Posterior vena cava (tissue), 2 donors: ENCODE results near the gene NT5DC3. TPM values are rescaled to one million over a fixed set of nuclear protein-coding genes. Genes with fewer than 3 reads are reported as not detected.

ENCODE experiments used
- DNase-seq: peaks from one replicate; pipeline ENCODE4 v3.0.0-alpha.2; 2020; ENCODE audit warnings: low spot score
- intact Hi-C, 2 donors: fragments of 100-400 bp; cut with DNase I; formaldehyde crosslinking; loops; one replicate each; pipeline versions ENCODE4 v1.14.1 to v1.14.2; 2022 to 2023
- long read RNA-seq, 2 donors: library from polyadenylated mRNA; unstranded; transcript quantifications; one replicate each; pipeline ENCODE4 v2.0.0, GENCODE V29; 2020 to 2021
- total RNA-seq, 2 donors: library from RNA; stranded (reverse); fragmentation: NEBNext Ultra II Directional; extraction: Animal tissue kit (Norgen Biotek cat#: 25700); gene quantifications; one replicate each; pipeline ENCODE4 v1.2.1, GENCODE V29; 2021
- donor health status: DM: yes; HTN: yes; CAD: no.
- donor health status: DM: yes; HTN: yes; CAD: no.

Gene NT5DC3
- total RNA-seq: 10 to 100 TPM; 26.1 to 34.8 TPM
- long read RNA-seq, donor 1, full-length matches to known transcripts: 1 of 5 reads
- long read RNA-seq, donor 1, partial matches to known transcripts: 0 of 5 reads
- long read RNA-seq, donor 1, other reads (novel, unspliced or antisense): 4 of 5 reads
- long read RNA-seq, donor 2, partial matches to known transcripts: 0 of 9 reads
- long read RNA-seq, donor 2, other reads (novel, unspliced or antisense): 9 of 9 reads

- intact Hi-C loops: no loop called here
- DNase-seq: peak; percentile 94
These were observed at the start of gene NT5DC3 for GRCh38 chr12:103840876-103841689. TSS of gene NT5DC3 (minus strand) at chr12:103841234. CDS start at chr12:103841156, 78 bp downstream.

- intact Hi-C loops: loop anchor here in 1 of 2 donors (10.0 kb wide), 1 partner anchor 217 kb away; no protein-coding TSS in a partner anchor
- DNase-seq: no peak
These were observed 46.7 kb upstream of the NT5DC3 start for GRCh38 chr12:103887738-103888137.

GRCh38 chr12:103886195-103886797 is 45.3 kb upstream of the NT5DC3 start:
- intact Hi-C loops: loop anchor here in 1 of 2 donors (10.0 kb wide), 1 partner anchor 219 kb away; no protein-coding TSS in a partner anchor
- no peak for DNase-seq

DNA sequence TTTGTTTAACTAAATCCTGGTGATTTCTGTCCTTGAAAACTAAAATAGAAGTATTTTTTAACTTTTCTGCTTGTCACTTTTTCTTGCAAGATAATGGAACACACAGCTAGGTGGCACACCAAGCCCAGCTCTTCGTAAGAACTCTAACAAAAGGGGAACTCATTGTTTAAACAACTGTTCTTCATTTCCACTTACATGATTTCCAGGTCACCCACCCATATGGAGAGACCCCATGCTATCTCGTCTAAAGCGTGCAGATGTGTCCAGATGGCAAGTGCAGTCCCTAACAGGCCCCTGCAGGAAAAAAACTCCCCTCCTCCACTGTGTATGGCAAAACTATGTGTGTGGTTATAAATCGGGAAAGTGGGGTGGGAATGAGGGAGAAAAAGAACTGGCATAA is 43.3 kb upstream of the NT5DC3 start:
- intact Hi-C loops: loop anchor here in 1 of 2 donors (10.0 kb wide), 1 partner anchor 220 kb away; no protein-coding TSS in a partner anchor
- DNase-seq: no peak

GRCh38 chr12:103883908-103884307 is 42.9 kb upstream of the NT5DC3 start:
- intact Hi-C loops: loop anchor here in 1 of 2 donors (10.0 kb wide), 1 partner anchor 221 kb away; no protein-coding TSS in a partner anchor
- DNase-seq: no peak

- DNase-seq: no peak
- intact Hi-C loops: loop anchor here in 1 of 2 donors (10.0 kb wide), 1 partner anchor 222 kb away; no protein-coding TSS in a partner anchor
These were observed 42.0 kb upstream of the NT5DC3 start for GRCh38 chr12:103882861-103883596.

DNA sequence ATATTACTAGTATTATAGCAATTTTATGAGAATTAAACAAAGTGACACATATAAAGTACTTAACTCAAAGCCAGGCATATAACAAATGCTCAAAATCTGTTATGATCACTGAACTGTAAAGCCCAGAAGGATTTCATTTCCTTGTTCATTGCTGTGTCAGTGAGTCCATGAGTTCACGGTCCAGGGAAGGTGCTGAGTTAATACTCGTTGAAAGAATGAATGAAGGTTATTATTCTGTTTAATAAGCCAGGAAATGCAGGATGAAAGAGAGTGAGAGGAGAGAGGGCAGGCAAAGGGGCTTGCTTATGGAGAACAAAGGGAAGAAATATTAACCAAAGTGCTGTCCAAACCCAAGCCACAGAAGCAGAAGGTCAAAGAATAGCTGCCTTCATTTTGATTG is 40.2 kb upstream of the NT5DC3 start:
- intact Hi-C loops: loop anchor here in 1 of 2 donors (10.0 kb wide), 1 partner anchor 224 kb away; no protein-coding TSS in a partner anchor
- no peak for DNase-seq

- intact Hi-C loops: loop anchor here in 1 of 2 donors (10.0 kb wide), 1 partner anchor 224 kb away; no protein-coding TSS in a partner anchor
- no peak for DNase-seq
These were observed 39.5 kb upstream of the NT5DC3 start for GRCh38 chr12:103880299-103881142.

DNA sequence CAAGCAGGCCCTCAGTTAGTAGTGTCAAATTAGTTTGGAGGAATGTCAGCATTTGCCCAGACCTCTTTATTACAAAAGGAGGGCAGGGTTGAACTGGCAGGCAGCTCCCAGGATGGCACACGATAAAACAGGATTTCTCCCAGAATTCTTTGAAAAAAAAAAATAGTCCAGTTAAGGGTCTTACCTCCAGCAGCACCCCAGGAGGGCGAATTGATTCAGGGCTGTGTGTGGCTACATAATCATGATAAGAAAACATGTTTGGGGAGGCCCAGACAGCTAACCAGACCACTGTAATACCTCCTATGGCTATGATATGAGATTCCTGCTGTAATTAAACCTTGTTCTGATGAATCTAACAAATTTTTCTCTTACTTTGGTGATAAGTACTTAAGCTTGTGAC is 38.8 kb upstream of the NT5DC3 start:
- no peak for DNase-seq
- intact Hi-C loops: loop anchor here (10.0 kb wide), 2 partner anchors 225 to 1015 kb away; no protein-coding TSS in a partner anchor

GRCh38 chr12:103879048-103879692 is 38.1 kb upstream of the NT5DC3 start:
- intact Hi-C loops: loop anchor here in 1 of 2 donors (10.0 kb wide), 1 partner anchor 1014 kb away; no protein-coding TSS in a partner anchor
- no peak for DNase-seq

GRCh38 chr12:103877934-103878510 is 37.0 kb upstream of the NT5DC3 start:
- DNase-seq: no peak
- intact Hi-C loops: loop anchor here in 1 of 2 donors (10.0 kb wide), 1 partner anchor 1013 kb away; no protein-coding TSS in a partner anchor

GRCh38 chr12:103877288-103877687 is 36.3 kb upstream of the NT5DC3 start:
- intact Hi-C loops: loop anchor here in 1 of 2 donors (10.0 kb wide), 1 partner anchor 1012 kb away; no protein-coding TSS in a partner anchor

DNA sequence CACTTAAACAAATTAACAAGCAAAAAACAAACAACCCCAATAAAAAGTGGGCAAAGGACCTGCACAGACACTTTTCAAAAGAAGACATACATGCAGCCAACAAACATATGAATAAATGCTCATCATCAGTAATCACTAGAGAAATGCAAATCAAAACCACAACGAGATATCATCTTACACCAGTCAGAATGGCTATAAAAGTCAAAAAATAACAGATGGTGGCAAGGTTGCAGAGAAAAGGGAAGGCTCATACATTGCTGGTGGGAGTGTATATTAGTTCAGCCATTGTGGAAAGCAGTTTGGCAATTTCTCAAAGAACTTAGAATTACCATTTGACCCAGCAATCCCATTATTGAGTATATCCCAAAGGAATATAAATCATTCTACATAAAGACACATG is 34.6 kb upstream of the NT5DC3 start:
- DNase-seq: no peak
- intact Hi-C loops: loop anchor here in 1 of 2 donors (10.0 kb wide), 1 partner anchor 1011 kb away; no protein-coding TSS in a partner anchor

More at GRCh38 chr12:103877288-103877687, 36.3 kb upstream of the NT5DC3 start:
- no peak for DNase-seq

DNA sequence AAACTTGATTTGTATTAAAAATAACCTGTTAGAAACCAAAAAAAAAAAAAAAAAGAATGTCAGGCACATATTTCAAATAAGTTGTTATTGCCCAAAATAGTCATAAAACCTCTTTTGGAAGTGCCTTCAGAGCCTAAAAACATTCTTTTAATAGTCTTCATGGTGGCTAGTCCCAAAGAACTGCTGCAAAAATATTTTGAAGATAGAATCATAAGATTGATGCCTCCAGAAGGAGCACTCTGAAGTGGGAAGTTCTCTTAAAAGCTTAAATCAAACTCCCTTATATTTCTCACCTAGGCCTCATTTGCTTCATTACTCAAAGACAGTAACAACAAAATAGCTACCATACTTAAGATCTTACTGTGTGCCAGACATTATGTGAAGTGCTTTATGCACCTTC is 27.2 kb upstream of the NT5DC3 start:
- intact Hi-C loops: loop anchor here (10.0 kb wide), 2 partner anchors 63 to 93 kb away; no protein-coding TSS in a partner anchor
- no peak for DNase-seq

GRCh38 chr12:103865151-103865730 is 24.2 kb upstream of the NT5DC3 start:
- DNase-seq: no peak
- intact Hi-C loops: loop anchor here (10.0 kb wide), 2 partner anchors 60 to 90 kb away; no protein-coding TSS in a partner anchor

DNA sequence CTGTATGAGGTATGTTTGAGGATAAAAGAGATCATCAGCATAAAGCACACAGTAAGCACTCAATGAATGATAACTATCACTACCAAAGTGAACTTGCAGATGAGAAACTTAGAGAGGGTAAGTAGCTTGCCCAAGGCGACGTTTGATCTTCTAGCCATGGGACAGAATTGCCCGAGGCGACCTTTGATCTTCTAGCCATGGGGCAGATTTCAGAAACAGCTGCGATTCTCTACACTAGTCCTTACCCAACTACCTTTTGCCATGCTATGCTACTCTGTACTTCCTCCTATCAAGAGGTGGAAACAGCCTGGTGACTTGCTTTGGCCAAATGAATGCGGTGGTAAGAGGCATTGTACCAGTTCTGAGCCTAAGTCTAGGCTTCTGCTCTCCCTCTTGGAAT is 23.7 kb upstream of the NT5DC3 start:
- no peak for DNase-seq
- intact Hi-C loops: loop anchor here (10.0 kb wide), 2 partner anchors 60 to 90 kb away; no protein-coding TSS in a partner anchor
